Fibroblast of pulmonary artery (primary cell): ENCODE measurements around the gene TDRKH.

Experiments used
- DNase-seq: peaks from one replicate; pipeline ENCODE4 v3.0.0-alpha.2; 2010; ENCODE audit warnings: low read depth
- H3K4me3 ChIP-seq: replicated peaks from 2 replicates; pipeline ENCODE4 v1.5.1; 2011; ENCODE audit warnings: low read depth, mild to moderate bottlenecking, control low read depth, low read length, moderate library complexity
- TF ChIP-seq, protein P1 (sequence below): IDR thresholded peaks from 2 replicates; pipeline ENCODE4 v1.5.1; 2011; ENCODE audit warnings: mild to moderate bottlenecking, control low read depth, low read length, inconsistent platforms; ENCODE audit errors: missing control alignments

The TDRKH gene

DNA sequence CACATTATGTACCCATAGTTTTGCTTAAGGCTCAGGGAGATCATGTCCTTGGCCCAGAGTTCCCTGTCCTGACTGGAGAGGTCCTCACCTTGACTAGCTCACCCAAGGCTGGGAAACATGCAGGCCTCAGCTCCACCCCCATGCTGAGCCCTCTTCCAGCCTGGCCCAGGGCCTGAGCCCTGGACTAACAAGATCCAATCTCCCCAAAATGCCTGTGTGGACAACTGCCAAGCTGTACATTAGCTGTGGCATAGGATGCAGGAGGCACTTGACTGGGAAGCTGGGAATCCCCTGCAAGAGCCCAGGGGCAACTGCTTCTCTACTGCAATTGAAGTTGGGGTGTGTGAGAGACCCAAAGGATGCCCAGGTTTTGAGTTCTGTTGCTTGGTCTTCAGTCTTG, 12.9 kb upstream of the TDRKH start:
- TF ChIP-seq, protein P1, sequence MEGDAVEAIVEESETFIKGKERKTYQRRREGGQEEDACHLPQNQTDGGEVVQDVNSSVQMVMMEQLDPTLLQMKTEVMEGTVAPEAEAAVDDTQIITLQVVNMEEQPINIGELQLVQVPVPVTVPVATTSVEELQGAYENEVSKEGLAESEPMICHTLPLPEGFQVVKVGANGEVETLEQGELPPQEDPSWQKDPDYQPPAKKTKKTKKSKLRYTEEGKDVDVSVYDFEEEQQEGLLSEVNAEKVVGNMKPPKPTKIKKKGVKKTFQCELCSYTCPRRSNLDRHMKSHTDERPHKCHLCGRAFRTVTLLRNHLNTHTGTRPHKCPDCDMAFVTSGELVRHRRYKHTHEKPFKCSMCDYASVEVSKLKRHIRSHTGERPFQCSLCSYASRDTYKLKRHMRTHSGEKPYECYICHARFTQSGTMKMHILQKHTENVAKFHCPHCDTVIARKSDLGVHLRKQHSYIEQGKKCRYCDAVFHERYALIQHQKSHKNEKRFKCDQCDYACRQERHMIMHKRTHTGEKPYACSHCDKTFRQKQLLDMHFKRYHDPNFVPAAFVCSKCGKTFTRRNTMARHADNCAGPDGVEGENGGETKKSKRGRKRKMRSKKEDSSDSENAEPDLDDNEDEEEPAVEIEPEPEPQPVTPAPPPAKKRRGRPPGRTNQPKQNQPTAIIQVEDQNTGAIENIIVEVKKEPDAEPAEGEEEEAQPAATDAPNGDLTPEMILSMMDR = no peak
- no peak for DNase-seq
- H3K4me3 ChIP-seq = no peak overlapping the region

DNA sequence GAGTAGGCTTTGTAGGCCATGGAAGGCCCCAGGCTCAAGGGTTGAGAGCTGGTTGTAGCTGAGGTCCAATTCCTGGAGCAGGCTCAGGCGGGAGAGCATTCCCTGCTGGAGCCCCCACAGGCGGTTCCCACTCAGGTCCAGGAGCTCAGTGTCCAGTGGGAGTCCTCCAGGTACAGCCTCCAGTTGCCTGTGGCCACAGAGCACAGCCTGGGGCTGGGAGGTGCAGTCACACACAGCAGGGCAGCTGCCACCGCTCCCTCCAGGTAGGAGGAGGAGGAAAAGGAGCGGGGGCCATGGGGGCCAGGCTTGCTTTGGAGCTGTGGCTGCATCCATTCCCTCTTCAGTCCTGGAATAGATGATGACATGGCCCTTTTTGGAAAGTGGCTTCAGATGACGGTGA, 12.1 kb upstream of the TDRKH start:
- TF ChIP-seq, protein P1 = no peak
- H3K4me3 ChIP-seq = no peak overlapping the region
- no peak for DNase-seq

DNA sequence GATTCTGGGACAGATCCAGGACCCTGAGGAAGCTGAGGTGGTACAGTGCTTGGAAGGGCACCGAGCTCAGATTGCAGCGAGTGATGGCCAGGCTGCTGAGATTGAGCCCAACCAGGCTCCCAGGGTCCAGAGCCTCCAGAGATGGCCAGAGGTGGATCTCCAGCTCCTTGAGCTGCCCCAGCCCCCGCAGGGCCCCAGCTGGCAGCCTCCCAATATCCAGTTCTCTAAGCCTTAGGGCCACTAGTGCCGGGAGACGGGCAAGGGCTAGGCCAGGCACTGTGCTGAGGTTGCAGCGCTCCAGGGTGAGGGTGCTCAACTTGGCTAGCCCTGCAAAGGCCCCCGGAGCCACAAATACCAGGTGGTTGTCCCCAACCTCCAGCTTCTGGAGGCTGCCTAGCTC, 11.5 kb upstream of the TDRKH start:
- no peak for DNase-seq
- no peak overlapping the region for H3K4me3 ChIP-seq
- TF ChIP-seq, protein P1 = no peak

DNA sequence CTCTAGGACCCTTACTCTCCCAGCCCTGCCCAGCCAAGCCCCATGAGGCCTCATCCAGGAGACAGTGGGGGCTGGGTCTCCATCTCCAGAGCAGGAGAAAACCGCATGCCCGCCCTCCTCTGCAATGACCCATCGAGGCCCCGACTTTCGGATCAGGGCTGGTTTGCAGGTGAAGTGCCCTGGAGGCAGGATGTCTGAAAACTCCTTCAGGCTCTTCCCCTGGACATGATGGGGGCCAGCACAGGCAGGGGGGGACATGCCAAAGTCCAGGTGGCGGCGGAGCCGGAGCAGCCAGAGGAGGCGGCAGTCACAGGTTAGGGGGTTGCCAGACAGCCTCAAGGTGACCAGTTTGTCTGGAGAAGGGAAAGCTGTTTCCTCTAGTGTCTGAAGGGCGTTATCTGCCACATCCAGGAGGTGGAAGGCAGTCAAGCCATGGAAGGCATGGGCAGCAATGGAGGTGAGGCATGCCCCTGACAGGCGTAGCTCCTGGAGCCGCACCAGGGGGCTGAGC, 11.1 kb upstream of the TDRKH start:
- no peak overlapping the region for H3K4me3 ChIP-seq
- no peak for DNase-seq
- TF ChIP-seq, protein P1 = no peak

DNA sequence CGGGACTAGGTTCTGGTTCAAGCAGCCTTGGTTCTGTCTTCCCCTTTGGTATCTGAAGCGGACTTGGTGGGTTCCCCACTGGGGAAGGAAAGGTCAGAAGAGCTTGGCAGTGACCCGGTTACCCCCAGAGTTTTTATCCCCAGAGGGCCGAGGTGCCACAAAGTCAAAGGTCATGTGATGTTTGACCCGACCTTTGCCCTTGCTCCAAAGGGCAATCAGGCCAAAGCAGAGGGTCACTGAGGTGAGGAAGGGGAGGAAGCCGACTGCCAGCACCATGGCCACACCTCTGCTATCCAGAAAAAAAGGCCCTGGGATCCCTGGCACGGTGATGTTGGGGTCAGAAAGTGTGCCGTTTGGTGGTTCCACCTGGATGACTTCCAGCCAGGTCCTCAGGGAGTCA, 10.5 kb upstream of the TDRKH start:
- TF ChIP-seq, protein P1 = no peak
- DNase-seq = no peak
- H3K4me3 ChIP-seq = no peak overlapping the region

DNA sequence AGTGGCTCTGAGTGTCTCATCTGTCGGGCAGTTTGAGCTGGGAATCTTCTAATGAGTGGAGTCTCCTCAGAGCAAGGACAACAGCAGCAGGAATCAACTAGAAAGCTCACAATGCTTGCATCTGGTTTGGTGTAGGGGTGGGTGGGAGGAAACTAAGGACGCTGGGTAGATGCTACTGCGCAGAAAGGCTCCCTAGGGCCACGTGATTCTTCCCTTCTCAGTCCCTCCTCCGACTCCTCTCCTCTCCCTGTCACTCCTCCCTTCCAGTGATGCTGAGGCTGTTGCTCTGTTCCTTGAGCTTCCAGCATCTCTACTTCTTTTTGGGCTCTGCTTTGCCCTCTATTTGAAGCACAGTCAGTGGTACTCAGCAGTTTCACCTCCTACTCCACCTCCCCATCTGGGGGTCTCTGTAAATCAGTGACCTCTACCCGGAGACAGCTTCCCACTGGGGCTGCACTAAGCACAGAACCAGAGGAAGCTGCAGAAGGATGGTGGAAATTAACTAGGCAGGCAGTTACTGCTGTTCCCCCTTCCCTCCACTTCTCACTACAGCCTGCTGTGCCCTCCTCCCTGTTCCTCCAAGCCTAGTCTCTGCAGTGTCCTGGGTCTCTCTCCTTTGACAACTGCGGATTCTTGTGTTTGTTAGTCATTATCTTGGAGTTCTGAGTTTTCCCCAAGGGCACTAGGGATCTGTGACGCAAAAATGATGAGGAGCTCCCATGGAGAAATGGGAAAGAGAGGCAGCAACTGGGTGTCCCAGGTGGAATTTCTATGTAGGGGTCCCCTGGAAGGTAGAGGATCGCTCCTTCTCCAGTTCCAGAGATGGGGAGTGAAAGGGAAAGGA, 9.1 kb upstream of the TDRKH start:
- TF ChIP-seq, protein P1 = no peak
- DNase-seq = no peak
- H3K4me3 ChIP-seq = no peak overlapping the region

DNA sequence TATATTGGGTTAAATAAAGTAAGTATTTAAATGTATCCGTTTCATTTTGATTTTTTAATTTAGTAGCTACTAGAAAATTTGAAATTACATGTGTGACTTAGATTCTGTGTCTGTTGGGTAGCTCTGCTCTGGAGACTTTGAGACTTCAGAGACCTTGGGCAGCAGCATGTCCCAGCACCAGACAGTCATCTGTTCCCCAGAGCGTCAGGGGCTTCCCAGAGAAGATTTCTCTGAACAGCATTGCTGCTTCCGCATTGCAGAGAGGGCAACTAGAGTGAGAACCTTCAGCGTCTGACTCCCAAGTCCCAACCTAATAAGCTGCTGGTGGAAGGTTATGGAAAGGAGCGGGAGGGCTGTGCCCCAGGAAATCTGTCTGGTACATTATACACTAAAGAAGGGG, 8.3 kb upstream of the TDRKH start:
- H3K4me3 ChIP-seq = no peak overlapping the region
- TF ChIP-seq, protein P1 = no peak
- no peak for DNase-seq
